ENCODE measurements around the gene LIN7C. TPM values are rescaled to one million over a fixed set of nuclear protein-coding genes. Genes with fewer than 3 reads are reported as not detected.

Gene LIN7C
- total RNA-seq, 1 donor: 75.3 TPM

DNA sequence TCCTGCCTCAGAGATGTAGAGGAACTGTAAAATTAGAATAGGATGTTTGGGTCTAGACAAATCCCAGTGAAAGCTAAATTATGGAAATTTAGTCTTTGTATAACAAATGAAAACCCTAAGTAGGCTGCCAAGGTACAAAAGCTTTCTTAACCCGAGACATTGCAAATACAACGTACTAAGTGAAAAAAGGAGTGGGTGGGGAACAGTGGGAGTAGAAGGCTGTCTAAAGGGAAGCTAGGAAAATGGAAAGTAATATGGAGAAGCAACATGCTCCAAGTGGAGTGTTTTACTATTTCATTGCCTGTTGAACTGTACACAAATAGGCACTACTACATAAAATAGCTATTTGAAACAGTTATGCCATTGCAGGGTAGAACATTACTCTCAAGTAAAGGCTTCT, 6.8 kb upstream of the LIN7C start:
- TF ChIP-seq, protein P1, sequence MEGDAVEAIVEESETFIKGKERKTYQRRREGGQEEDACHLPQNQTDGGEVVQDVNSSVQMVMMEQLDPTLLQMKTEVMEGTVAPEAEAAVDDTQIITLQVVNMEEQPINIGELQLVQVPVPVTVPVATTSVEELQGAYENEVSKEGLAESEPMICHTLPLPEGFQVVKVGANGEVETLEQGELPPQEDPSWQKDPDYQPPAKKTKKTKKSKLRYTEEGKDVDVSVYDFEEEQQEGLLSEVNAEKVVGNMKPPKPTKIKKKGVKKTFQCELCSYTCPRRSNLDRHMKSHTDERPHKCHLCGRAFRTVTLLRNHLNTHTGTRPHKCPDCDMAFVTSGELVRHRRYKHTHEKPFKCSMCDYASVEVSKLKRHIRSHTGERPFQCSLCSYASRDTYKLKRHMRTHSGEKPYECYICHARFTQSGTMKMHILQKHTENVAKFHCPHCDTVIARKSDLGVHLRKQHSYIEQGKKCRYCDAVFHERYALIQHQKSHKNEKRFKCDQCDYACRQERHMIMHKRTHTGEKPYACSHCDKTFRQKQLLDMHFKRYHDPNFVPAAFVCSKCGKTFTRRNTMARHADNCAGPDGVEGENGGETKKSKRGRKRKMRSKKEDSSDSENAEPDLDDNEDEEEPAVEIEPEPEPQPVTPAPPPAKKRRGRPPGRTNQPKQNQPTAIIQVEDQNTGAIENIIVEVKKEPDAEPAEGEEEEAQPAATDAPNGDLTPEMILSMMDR (IDR thresholded peaks at IDR 0.05; ENCODE audit: insufficient read depth, low read length): no peak
- H3K4me3 ChIP-seq (ENCODE audit: low read depth, low read length): no peak overlapping the region
- no peak for DNase-seq (ENCODE audit: low read depth)

DNA sequence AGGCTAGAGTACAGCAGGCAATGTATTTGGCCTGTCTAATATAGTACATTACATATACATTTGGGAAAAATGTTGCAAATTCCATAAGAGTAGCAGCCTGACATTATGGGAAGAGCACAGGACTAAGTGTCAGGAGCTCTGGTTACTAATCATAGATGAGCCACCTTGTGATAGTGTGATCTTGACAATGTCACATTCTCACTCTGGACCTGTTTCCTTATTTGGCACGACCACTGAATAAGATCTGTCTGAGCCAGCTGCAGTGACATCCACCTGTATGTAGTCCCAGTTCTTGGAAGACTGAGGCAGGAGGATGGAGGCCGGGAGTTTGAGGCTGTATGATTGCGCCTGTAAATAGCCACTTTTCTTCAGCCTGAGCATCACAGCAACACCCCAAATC, 5.7 kb upstream of the LIN7C start:
- TF ChIP-seq, protein P1 (IDR thresholded peaks at IDR 0.05; ENCODE audit: insufficient read depth, low read length): no peak
- DNase-seq (ENCODE audit: low read depth): no peak
- H3K4me3 ChIP-seq (ENCODE audit: low read depth, low read length): no peak overlapping the region

DNA sequence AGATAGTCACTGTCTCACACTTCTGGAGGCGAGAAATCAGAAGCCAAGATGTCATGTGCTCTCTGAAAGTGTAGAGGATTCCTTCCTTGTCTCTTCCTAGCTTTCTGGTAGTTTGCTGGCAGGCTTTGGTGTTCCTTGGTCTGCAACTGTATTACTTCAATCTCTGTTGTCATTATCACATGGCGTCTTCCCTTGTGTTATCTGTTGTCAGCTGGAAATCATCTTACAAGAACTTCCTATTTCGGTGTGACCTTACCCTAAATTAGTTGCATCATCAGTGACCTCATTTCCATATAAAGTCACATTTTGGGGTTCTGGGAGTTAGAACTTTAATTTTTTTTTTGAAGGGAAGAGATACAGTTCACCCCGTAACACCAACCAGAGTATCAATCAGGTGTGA, 3.3 kb upstream of the LIN7C start:
- H3K4me3 ChIP-seq (ENCODE audit: low read depth, low read length): no peak overlapping the region
- TF ChIP-seq, protein P1 (IDR thresholded peaks at IDR 0.05; ENCODE audit: insufficient read depth, low read length): no peak
- DNase-seq (ENCODE audit: low read depth): no peak

DNA sequence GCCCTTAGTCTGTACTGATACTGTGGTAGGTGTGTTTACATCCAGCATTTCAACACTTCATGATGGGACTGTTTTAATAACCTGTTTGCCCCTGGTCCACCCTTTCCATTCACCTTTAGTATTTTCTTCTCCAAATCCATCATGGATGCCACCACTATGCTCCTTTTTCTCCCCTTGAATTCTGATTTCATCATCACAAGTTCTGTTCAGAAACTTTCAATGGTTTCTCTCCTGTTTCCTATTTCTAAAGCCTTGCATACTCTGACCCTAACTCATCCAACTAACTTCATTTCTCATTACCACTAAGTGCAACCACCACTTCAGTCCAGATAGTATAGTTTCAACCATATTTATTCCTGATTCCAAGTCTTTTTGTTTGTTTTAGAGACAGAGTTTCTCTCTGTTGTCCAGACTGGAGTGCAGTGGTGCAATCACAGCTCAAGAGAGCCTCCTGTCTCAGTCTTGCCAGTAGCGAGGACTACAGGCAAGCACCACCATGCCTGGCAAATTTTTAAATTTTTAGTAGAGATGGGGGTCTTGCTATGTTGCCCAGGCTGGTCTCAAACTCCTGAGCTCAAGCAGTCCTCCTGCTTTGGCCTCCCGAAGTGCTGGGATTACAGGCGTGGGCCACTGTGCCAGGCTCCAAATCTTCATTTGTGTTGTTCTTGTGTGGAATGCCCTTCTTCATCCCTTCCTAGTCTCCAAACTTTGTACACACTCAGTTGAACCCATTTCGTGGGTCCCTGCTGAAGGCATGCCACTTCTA, 1.2 kb upstream of the LIN7C start:
- DNase-seq (ENCODE audit: low read depth): no peak
- TF ChIP-seq, protein P1 (IDR thresholded peaks at IDR 0.05; ENCODE audit: insufficient read depth, low read length): no peak
- peak overlapping the region; percentile 99 for H3K4me3 ChIP-seq (ENCODE audit: low read depth, low read length)

DNA sequence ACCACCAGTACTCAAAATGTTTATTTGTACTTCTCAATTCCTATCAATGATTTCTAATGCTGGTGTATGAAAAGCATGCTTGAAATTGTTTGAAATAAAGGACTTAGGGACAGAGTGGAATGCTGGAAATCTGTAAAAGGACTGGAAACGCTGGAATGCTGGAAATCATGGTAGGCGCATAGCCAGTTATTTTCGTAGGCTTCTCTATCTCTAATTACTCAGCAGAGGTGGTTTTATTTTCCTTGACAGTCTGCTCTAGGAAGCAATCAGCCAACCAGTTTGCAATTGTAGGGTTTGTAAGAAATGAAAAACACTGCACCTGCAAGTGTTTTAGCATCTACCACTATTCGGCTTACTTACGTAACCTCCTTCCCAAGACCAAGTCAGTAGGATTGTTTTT, 788 bp downstream of the LIN7C start:
- DNase-seq (ENCODE audit: low read depth): peak; percentile 46
- peak overlapping the region; percentile 99 for H3K4me3 ChIP-seq (ENCODE audit: low read depth, low read length)
- TF ChIP-seq, protein P1 (IDR thresholded peaks at IDR 0.05; ENCODE audit: insufficient read depth, low read length): no peak

DNA sequence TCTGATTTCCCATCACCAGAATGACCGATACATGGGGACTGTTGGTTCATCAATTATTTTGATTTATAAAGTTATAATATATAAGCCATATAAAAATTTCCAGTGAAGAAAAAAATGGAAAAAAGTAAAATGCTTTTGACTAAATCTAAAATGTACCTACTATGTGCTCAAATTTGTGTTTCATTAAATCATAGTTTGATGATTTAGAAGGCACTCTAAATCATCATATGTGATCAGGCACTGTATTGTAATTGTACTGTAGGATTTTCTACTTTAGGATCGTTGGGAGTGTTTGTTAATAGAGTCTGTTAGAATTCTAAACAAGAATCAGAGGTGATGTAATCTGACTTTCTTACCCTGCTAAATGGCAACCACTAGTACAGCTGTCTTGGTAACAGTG, 2.4 kb downstream of the LIN7C start:
- TF ChIP-seq, protein P1 (IDR thresholded peaks at IDR 0.05; ENCODE audit: insufficient read depth, low read length): no peak
- H3K4me3 ChIP-seq (ENCODE audit: low read depth, low read length): no peak overlapping the region
- no peak for DNase-seq (ENCODE audit: low read depth)

DNA sequence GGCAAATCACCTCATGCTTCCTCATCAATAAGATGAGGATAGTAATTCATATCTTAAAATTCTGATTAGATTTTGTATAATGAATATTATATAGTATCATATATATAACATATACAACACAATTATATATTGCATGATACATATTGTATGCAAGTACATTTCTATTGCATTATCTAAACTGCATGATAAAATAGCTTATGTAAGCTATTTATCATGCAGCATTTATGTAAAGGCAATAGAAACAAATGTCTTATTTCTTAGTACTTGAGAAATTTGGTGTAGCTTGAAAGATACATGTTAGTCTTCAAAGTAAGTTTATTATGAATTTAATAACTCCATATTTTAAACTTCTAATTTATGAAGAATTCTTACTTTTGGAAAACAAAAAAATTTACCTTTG, 5.5 kb downstream of the LIN7C start:
- TF ChIP-seq, protein P1 (IDR thresholded peaks at IDR 0.05; ENCODE audit: insufficient read depth, low read length): no peak
- H3K4me3 ChIP-seq (ENCODE audit: low read depth, low read length): no peak overlapping the region
- DNase-seq (ENCODE audit: low read depth): no peak
